HG02623 (cell line): ENCODE data around the gene MPND.
"Not testable (repeated sequence)": the region's sequence is repeated elsewhere in the genome, so short reads cannot be mapped to it uniquely, and the experiment has no call there.

ENCODE experiments used
- ATAC-seq: cut with Tn5 transposase; IDR thresholded peaks from one replicate; pipeline ENCODE4 v1.9.1; 2021; ENCODE audit warnings: moderate library complexity; ENCODE audit not compliant: unreplicated experiment

MPND gene

GRCh38 chr19:4346020-4346383 is 2.6 kb downstream of the MPND start:
- no peak for ATAC-seq

GRCh38 chr19:4347521-4347920 is 4.2 kb downstream of the MPND start:
- ATAC-seq: no peak

GRCh38 chr19:4349225-4349624 is 5.9 kb downstream of the MPND start:
- not testable (repeated sequence) for ATAC-seq

- no peak for ATAC-seq
Measured at GRCh38 chr19:4350111-4350510, 6.7 kb downstream of the MPND start.

- ATAC-seq: no peak
Measured at GRCh38 chr19:4350726-4351125, 7.4 kb downstream of the MPND start.

- ATAC-seq: no peak
Measured at GRCh38 chr19:4352701-4353121, 9.3 kb downstream of the MPND start.

- ATAC-seq: no peak
Measured at GRCh38 chr19:4354282-4354681, 10.9 kb downstream of the MPND start.

GRCh38 chr19:4354897-4355296 is 11.5 kb downstream of the MPND start:
- ATAC-seq: no peak

GRCh38 chr19:4357095-4357797 is 13.9 kb downstream of the MPND start:
- ATAC-seq: no peak

- ATAC-seq: no peak
Measured at GRCh38 chr19:4357921-4358326, 14.6 kb downstream of the MPND start.

GRCh38 chr19:4358709-4359626 is 15.6 kb downstream of the MPND start:
- no peak for ATAC-seq

GRCh38 chr19:4359627-4360000 is 16.3 kb downstream of the MPND start:
- ATAC-seq: no peak

GRCh38 chr19:4360081-4360569 is 16.8 kb downstream of the MPND start:
- no peak for ATAC-seq

- no peak for ATAC-seq
Measured at GRCh38 chr19:4360641-4361151, 17.3 kb downstream of the MPND start.

- no peak for ATAC-seq
Measured at GRCh38 chr19:4361152-4362046, 18.0 kb downstream of the MPND start.

- no peak for ATAC-seq
Measured at GRCh38 chr19:4362101-4362828, 18.9 kb downstream of the MPND start.

- no peak for ATAC-seq
Measured at GRCh38 chr19:4362831-4363545, 19.6 kb downstream of the MPND start.

- no peak for ATAC-seq
Measured at GRCh38 chr19:4363571-4364304, 20.4 kb downstream of the MPND start.

GRCh38 chr19:4365341-4365740 is 22.0 kb downstream of the MPND start:
- ATAC-seq: no peak
